ENCODE measurements around the gene ZNF394.

DNA sequence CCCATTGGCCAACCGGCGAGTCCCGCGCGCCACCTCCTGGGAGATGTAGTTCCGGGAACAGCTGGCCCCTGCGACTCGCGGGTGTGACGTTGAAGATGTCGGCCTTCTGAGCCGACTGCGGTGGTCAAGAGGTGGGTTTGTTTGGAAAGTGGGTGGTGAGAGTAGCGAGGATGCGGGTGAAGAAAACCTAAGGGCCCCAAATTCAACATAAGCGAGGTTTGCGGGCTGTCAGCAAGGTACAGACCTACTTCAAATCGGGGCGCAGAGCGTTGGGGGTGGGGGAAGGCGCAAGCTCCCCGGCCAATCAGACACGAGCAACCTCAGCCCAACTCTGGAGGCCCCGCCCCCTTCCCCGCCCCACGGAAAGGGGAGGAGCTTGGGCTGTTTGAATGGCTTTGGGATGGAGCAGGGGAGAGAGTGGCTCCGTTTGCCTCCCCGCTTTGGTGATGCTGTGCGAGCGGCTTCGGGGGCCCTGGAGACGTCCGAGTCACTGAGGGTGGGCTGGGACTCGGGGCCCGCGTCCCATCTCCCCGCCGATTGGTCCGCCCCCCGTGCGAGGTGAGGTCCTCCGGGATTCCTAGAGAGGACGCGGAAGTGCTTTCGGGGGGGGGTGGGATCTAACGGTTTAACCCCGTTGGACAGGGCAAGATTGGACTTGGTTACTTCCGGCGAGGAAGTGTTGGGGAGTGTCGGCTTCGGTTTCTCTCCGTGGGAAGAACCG is 4.7 kb upstream of the ZNF394 start, which contains the start of gene ZKSCAN5:
- TF ChIP-seq, protein P1, sequence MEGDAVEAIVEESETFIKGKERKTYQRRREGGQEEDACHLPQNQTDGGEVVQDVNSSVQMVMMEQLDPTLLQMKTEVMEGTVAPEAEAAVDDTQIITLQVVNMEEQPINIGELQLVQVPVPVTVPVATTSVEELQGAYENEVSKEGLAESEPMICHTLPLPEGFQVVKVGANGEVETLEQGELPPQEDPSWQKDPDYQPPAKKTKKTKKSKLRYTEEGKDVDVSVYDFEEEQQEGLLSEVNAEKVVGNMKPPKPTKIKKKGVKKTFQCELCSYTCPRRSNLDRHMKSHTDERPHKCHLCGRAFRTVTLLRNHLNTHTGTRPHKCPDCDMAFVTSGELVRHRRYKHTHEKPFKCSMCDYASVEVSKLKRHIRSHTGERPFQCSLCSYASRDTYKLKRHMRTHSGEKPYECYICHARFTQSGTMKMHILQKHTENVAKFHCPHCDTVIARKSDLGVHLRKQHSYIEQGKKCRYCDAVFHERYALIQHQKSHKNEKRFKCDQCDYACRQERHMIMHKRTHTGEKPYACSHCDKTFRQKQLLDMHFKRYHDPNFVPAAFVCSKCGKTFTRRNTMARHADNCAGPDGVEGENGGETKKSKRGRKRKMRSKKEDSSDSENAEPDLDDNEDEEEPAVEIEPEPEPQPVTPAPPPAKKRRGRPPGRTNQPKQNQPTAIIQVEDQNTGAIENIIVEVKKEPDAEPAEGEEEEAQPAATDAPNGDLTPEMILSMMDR (IDR thresholded peaks at IDR 0.05; ENCODE audit: low read depth, low read length, poor library complexity, severe bottlenecking) = peak; percentile 20
- no peak for TF ChIP-seq EZH2phosphoT487 (IDR thresholded peaks at IDR 0.05; ENCODE audit: borderline replicate concordance, low read length)
